ENCODE measurements around the gene BMPR1A. TPM values are rescaled to one million over a fixed set of nuclear protein-coding genes. Genes with fewer than 3 reads are reported as not detected.

The BMPR1A gene
- total and polyA plus RNA-seq, 2 donors from 2014 or later, result 7.9 to 37.4 TPM

- no peak for DNase-seq
- H3K27ac ChIP-seq (ENCODE audit: low read depth in 2 of 2, low read length in 2 of 2), result no peak overlapping the region
- H3K4me3 ChIP-seq (ENCODE audit: low read length in 3 of 3), result no peak overlapping the region
- FAIRE-seq, result no peak
- H3K4me1 ChIP-seq (ENCODE audit: control insufficient read depth in 2 of 3, insufficient read depth in 2 of 3, low read depth in 1 of 3, low read length in 3 of 3), result peaks cover 0 to 20% (median 7%) of the 10 kb centered on the region in 3 donors
- no peak overlapping the region for H3K9ac ChIP-seq (ENCODE audit: low read length in 3 of 3)
- intact Hi-C loops (cut with DNase I), result no loop called here
- no peak for TF ChIP-seq CTCF (IDR thresholded peaks at IDR 0.05; ENCODE audit: borderline replicate concordance, extremely low read depth, insufficient read depth)
- no peaks in the 10 kb centered on the region for H3K36me3 ChIP-seq (ENCODE audit: control insufficient read depth in 2 of 3, insufficient read depth in 3 of 3, low read length in 3 of 3)
- H3K9me3 ChIP-seq (ENCODE audit: control insufficient read depth in 2 of 3, insufficient read depth in 1 of 3, low read length in 3 of 3), result no peaks in the 10 kb centered on the region
- no peaks in the 10 kb centered on the region for H3K27me3 ChIP-seq (ENCODE audit: control insufficient read depth, insufficient read depth, low read length)
These were observed 9.1 kb downstream of the BMPR1A start for GRCh38 chr10:86765548-86765947.

DNA sequence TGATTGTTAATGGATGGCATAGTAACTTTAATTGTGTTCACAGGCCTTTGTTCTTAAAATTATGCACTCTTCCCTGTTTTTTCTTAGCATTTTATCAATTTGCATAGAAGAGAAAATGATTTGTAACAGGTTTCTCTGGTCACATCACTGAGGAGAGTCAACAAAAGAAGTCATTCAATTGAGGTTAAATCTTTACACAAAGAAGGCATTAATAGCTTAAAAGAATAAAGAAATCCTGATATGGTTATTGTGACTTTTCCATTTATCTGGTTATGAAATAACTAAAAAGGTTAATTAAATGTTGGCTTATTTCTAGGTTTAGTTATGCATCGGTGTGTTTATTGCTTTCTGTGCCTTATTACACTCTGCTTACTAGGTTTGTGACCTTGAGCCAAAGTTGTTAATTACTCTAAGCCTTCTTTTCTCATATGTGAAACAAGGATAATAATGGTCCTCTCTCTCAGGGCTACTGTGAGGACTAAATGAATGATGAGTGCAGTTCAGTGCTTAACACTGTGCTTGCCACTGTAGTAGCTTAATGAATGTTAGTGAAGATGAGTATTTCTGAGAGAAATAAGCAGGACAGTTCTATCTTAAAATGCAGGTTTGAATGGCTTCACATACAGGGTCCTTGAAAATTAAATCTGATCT, 12.1 kb downstream of the BMPR1A start:
- H3K4me3 ChIP-seq (ENCODE audit: low read length in 3 of 3), result no peak overlapping the region
- H3K9me3 ChIP-seq (ENCODE audit: control insufficient read depth in 2 of 3, insufficient read depth in 1 of 3, low read length in 3 of 3), result no peaks in the 10 kb centered on the region
- no peak overlapping the region for H3K9ac ChIP-seq (ENCODE audit: low read length in 3 of 3)
- H3K27ac ChIP-seq (ENCODE audit: low read depth in 2 of 2, low read length in 2 of 2), result no peak overlapping the region
- no peaks in the 10 kb centered on the region for H3K27me3 ChIP-seq (ENCODE audit: control insufficient read depth, insufficient read depth, low read length)
- no peak for DNase-seq
- no peaks in the 10 kb centered on the region for H3K36me3 ChIP-seq (ENCODE audit: control insufficient read depth in 2 of 3, insufficient read depth in 3 of 3, low read length in 3 of 3)
- peaks cover 0 to 10% (median 5%) of the 10 kb centered on the region in 3 donors for H3K4me1 ChIP-seq (ENCODE audit: control insufficient read depth in 2 of 3, insufficient read depth in 2 of 3, low read depth in 1 of 3, low read length in 3 of 3)
- no peak for FAIRE-seq
- TF ChIP-seq CTCF (IDR thresholded peaks at IDR 0.05; ENCODE audit: borderline replicate concordance, extremely low read depth, insufficient read depth), result no peak
- intact Hi-C loops (cut with DNase I), result no loop called here

GRCh38 chr10:86769991-86770390, 13.6 kb downstream of the BMPR1A start:
- no peak overlapping the region for H3K4me3 ChIP-seq (ENCODE audit: low read length in 3 of 3)
- no peaks in the 10 kb centered on the region for H3K36me3 ChIP-seq (ENCODE audit: control insufficient read depth in 2 of 3, insufficient read depth in 3 of 3, low read length in 3 of 3)
- intact Hi-C loops (cut with DNase I), result no loop called here
- H3K9ac ChIP-seq (ENCODE audit: low read length in 3 of 3), result no peak overlapping the region
- no peak for FAIRE-seq
- H3K4me1 ChIP-seq (ENCODE audit: control insufficient read depth in 2 of 3, insufficient read depth in 2 of 3, low read depth in 1 of 3, low read length in 3 of 3), result peaks cover 0 to 10% (median 5%) of the 10 kb centered on the region in 3 donors
- H3K27me3 ChIP-seq (ENCODE audit: control insufficient read depth, insufficient read depth, low read length), result no peaks in the 10 kb centered on the region
- DNase-seq, result no peak
- no peak overlapping the region for H3K27ac ChIP-seq (ENCODE audit: low read depth in 2 of 2, low read length in 2 of 2)
- no peak for TF ChIP-seq CTCF (IDR thresholded peaks at IDR 0.05; ENCODE audit: borderline replicate concordance, extremely low read depth, insufficient read depth)
- H3K9me3 ChIP-seq (ENCODE audit: control insufficient read depth in 2 of 3, insufficient read depth in 1 of 3, low read length in 3 of 3), result no peaks in the 10 kb centered on the region
